Smooth muscle cell (in vitro differentiated cells): ENCODE measurements around the gene SLC22A1. TPM values are rescaled to one million over a fixed set of nuclear protein-coding genes. Genes with fewer than 3 reads are reported as not detected.

Source experiments
- DNase-seq: peaks from one replicate; lab custom pipeline; 2025; ENCODE audit not compliant: unreplicated experiment; lab: John Stamatoyannopoulos, UW
- H2AFZ ChIP-seq: fragments of 200-600 bp; sonication (generic); 2 replicates; pipeline ENCODE4 v1.6.0; 2016; ENCODE audit warnings: antibody characterized with exemption, low read depth, mild to moderate bottlenecking
- H3F3A ChIP-seq: fragments of 200-600 bp; sonication (generic); 2 replicates; pipeline ENCODE4 v1.6.0; 2017; ENCODE audit warnings: antibody characterized with exemption, low read depth
- H3K27ac ChIP-seq: fragments of 200-600 bp; sonication (generic); 2 replicates; pipeline ENCODE4 v1.5.1; 2016; ENCODE audit warnings: low read depth, mild to moderate bottlenecking
- H3K27me3 ChIP-seq: fragments of 200-600 bp; sonication (generic); 2 replicates; pipeline ENCODE4 v1.6.1; 2016; ENCODE audit warnings: low read depth, mild to moderate bottlenecking
- H3K36me3 ChIP-seq: fragments of 200-600 bp; sonication (generic); 2 replicates; pipeline ENCODE4 v1.5.1; 2016; ENCODE audit warnings: low read depth
- H3K4me1 ChIP-seq: fragments of 200-600 bp; sonication (generic); 2 replicates; pipeline ENCODE4 v1.5.1; 2016; ENCODE audit warnings: low read depth
- H3K4me2 ChIP-seq: fragments of 200-600 bp; sonication (generic); 2 replicates; pipeline ENCODE4 v1.6.0; 2016; ENCODE audit warnings: mild to moderate bottlenecking
- H3K4me3 ChIP-seq: fragments of 200-600 bp; sonication (generic); 2 replicates; pipeline ENCODE4 v1.5.1; 2016; ENCODE audit warnings: mild to moderate bottlenecking
- H3K79me2 ChIP-seq: fragments of 200-600 bp; sonication (generic); 2 replicates; pipeline ENCODE4 v1.6.0; 2016; ENCODE audit warnings: low read depth, mild to moderate bottlenecking
- H3K9ac ChIP-seq: fragments of 200-600 bp; sonication (generic); 2 replicates; pipeline ENCODE4 v1.6.0; 2016; ENCODE audit warnings: low read depth
- H3K9me3 ChIP-seq: fragments of 200-600 bp; sonication (generic); replicated peaks from 2 replicates; pipeline ENCODE4 v1.5.1; 2016; ENCODE audit warnings: low read depth
- H4K20me1 ChIP-seq: fragments of 200-600 bp; sonication (generic); 2 replicates; pipeline ENCODE4 v1.6.0; 2016; ENCODE audit warnings: low read depth
- WGBS: methylation state at CpG from one replicate; pipeline ENCODE4 v1.1.7; 2016; ENCODE audit warnings: low lambda C conversion rate; 5-methylcytosine and 5-hydroxymethylcytosine counted together
- polyA plus RNA-seq: library from polyadenylated mRNA; unstranded; fragments of >200 nt; fragmentation: Nextera tagmentation; extraction: Ambion mirVana; gene quantifications from 2 replicates; pipeline ENCODE4 v1.2.1, GENCODE V29; 2016
- total RNA-seq: library from RNA; depleted of rRNA; stranded (reverse); fragments of >200 nt; gene quantifications from 2 replicates; pipeline ENCODE4 v1.2.3, GENCODE V29; 2014
- TF ChIP-seq, protein P1 (sequence below): fragments of 200-600 bp; sonication (generic); IDR thresholded peaks from 2 replicates; pipeline ENCODE4 v1.5.1; 2017; ENCODE audit warnings: borderline replicate concordance, mild to moderate bottlenecking, antibody characterized with exemption; ENCODE audit not compliant: insufficient read depth, poor library complexity, severe bottlenecking

The SLC22A1 gene
- total and polyA plus RNA-seq, 2 experiments from 2014 or later: 0.04 to 1.6 TPM

DNA sequence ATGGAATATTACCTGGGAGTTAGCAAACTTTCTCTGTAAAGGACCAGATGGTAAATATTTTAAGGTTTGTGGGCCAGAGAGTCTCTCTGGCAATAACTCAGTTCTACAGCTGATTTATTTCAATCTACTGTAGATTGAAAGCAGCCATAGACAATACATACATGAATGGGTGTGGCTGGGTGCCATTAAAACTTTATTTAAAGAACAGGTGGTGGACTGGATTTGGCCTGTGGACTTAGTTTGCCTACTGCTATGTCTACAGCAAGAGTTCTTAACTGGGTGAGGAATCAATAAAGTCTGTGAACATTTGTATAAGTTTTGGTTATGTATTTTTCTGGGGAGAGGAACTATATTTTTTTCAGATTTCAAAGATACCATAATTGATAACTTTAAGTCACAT, 81.9 kb downstream of the SLC22A1 start:
- Histone ChIP-seq H3K27me3 (no peaks in the 10 kb centered on the region), H3K36me3 (no peaks in the 10 kb centered on the region)
- TF ChIP-seq, protein P1, sequence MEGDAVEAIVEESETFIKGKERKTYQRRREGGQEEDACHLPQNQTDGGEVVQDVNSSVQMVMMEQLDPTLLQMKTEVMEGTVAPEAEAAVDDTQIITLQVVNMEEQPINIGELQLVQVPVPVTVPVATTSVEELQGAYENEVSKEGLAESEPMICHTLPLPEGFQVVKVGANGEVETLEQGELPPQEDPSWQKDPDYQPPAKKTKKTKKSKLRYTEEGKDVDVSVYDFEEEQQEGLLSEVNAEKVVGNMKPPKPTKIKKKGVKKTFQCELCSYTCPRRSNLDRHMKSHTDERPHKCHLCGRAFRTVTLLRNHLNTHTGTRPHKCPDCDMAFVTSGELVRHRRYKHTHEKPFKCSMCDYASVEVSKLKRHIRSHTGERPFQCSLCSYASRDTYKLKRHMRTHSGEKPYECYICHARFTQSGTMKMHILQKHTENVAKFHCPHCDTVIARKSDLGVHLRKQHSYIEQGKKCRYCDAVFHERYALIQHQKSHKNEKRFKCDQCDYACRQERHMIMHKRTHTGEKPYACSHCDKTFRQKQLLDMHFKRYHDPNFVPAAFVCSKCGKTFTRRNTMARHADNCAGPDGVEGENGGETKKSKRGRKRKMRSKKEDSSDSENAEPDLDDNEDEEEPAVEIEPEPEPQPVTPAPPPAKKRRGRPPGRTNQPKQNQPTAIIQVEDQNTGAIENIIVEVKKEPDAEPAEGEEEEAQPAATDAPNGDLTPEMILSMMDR: no peak

DNA sequence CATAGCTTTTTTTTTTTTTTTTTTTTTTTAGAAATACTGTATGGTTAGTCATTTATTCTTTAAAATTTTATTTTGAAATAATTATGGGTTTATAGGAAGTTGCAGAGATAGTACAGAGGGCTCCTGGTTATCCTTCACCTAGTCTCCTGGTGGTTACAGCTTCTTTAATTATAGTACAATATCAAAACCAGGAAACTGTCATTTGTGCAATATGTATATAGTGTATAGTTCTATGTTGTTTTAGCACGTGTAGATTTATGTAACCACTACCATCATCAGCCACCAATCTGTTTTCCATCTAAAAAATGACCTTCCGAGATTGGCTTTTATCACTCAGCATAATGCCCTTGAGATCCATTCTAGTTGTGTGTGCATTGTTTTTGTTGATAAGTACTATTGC, 82.3 kb downstream of the SLC22A1 start:
- no peak for DNase-seq
- TF ChIP-seq, protein P1: no peak
- no peak overlapping the region for H3K4me2 ChIP-seq
- no peaks in the 10 kb centered on the region for H3F3A ChIP-seq
- H2AFZ ChIP-seq: no peak overlapping the region
- no peak overlapping the region for H3K4me3 ChIP-seq
- H3K9me3 ChIP-seq: no peaks in the 10 kb centered on the region
- WGBS: 90% methylated on average over 2 of the region's 2 CpGs
- no peaks in the 10 kb centered on the region for H3K27me3 ChIP-seq
- H3K9ac ChIP-seq: no peak overlapping the region
- H3K27ac ChIP-seq: no peak overlapping the region
- no peaks in the 10 kb centered on the region for H3K4me1 ChIP-seq
- H3K79me2 ChIP-seq: no peaks in the 10 kb centered on the region
- no peaks in the 10 kb centered on the region for H4K20me1 ChIP-seq
- H3K36me3 ChIP-seq: no peaks in the 10 kb centered on the region

More for the DNA sequence above, 81.9 kb downstream of the SLC22A1 start:
- H3K9me3 ChIP-seq: no peaks in the 10 kb centered on the region
- H4K20me1 ChIP-seq: no peaks in the 10 kb centered on the region
- H3K4me2 ChIP-seq: no peak overlapping the region
- DNase-seq: no peak
- H3K4me3 ChIP-seq: no peak overlapping the region
- H3K9ac ChIP-seq: no peak overlapping the region
- H3K4me1 ChIP-seq: no peaks in the 10 kb centered on the region
- no peak overlapping the region for H3K27ac ChIP-seq
- no peaks in the 10 kb centered on the region for H3K79me2 ChIP-seq
- no peak overlapping the region for H2AFZ ChIP-seq
- no peaks in the 10 kb centered on the region for H3F3A ChIP-seq

DNA sequence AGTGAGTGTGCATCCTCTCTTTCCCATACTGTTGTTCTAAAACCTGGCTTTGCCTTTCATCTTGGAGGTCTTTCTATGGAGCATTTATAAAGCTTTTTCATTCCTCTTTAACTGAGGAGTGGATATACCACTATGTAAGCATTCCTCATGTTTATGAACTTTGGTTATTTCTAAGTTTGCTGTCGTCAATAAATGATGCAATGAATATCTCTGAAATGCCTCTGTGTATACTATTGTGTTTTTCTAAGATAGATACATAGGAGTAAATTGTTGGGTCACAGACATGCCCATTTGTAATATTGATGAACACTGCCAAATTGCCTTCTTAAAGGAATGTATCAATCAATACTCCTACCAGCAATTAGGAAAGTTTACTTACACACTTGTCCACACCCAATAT, 83.1 kb downstream of the SLC22A1 start:
- Histone ChIP-seq H3K4me1 (no peaks in the 10 kb centered on the region), H3K4me3 (no peak overlapping the region), H3K79me2 (no peaks in the 10 kb centered on the region), H3K27ac (no peak overlapping the region), H3K36me3 (no peaks in the 10 kb centered on the region), H3K4me2 (no peak overlapping the region), H3K27me3 (no peaks in the 10 kb centered on the region), H4K20me1 (no peaks in the 10 kb centered on the region), H3K9ac (no peak overlapping the region), H3K9me3 (no peaks in the 10 kb centered on the region), H2AFZ (no peak overlapping the region), H3F3A (no peaks in the 10 kb centered on the region)
- WGBS: 86% methylated on average over 1 of the region's 1 CpG
- TF ChIP-seq, protein P1: no peak
- no peak for DNase-seq

DNA sequence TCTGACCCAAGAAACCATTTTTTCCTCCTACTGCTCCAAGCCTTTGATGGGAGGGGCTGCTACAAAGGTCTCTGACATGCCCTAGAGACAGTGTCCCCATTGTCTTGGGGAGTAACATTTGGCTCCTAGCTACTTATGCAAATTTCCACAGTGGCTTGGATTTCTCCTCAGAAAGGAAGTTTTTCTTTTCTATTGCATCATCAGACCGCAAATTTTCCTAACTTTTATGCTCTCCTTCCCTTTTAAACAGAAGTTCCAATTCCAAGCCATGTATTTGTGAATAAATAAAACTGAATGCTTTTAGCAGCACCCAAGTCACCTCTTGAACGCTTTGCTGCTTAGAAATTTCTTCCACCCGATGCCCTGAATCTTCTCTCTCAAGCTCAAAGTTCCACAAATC, 86.0 kb downstream of the SLC22A1 start:
- Histone ChIP-seq H3K9me3 (no peaks in the 10 kb centered on the region), H4K20me1 (no peaks in the 10 kb centered on the region), H3K36me3 (no peaks in the 10 kb centered on the region), H3K4me2 (no peak overlapping the region), H3K27me3 (no peaks in the 10 kb centered on the region), H3K9ac (no peak overlapping the region), H3K4me1 (no peaks in the 10 kb centered on the region), H2AFZ (no peak overlapping the region), H3K79me2 (no peaks in the 10 kb centered on the region), H3F3A (no peaks in the 10 kb centered on the region), H3K27ac (no peak overlapping the region), H3K4me3 (no peak overlapping the region)
- WGBS: 89% methylated on average over 3 of the region's 3 CpGs
- TF ChIP-seq, protein P1: no peak
- DNase-seq: no peak
